Vagina (tissue), 2 donors: Measurements from ENCODE around the gene CCM2.

ENCODE experiments used
- CTCF ChIP-seq, 3 experiments: fragments of 450-650 bp in 2 of 3; fragments of 200-600 bp in 1 of 3; sonication (generic) in 1 of 3; IDR thresholded peaks; one replicate each; pipeline ENCODE4 v1.5.1; 2017 to 2019; ENCODE audit warnings: antibody characterized with exemption in 3 of 3, mild to moderate bottlenecking in 2 of 3, moderate library complexity in 2 of 3
- POLR2A ChIP-seq, 2 donors: fragments of 450-650 bp; IDR thresholded peaks; one replicate each; pipeline ENCODE4 v1.6.1; 2017; ENCODE audit warnings: antibody characterized with exemption in 2 of 2, mild to moderate bottlenecking in 2 of 2, moderate library complexity in 2 of 2
- POLR2AphosphoS5 ChIP-seq, 2 donors: sonication (generic); formaldehyde crosslinking; IDR thresholded peaks; one replicate each; pipeline ENCODE4 v1.9.0; 2017; ENCODE audit warnings: antibody characterized with exemption in 2 of 2, mild to moderate bottlenecking in 2 of 2, low read depth in 1 of 2; ENCODE audit not compliant: insufficient read depth in 1 of 2

GRCh38 chr7:45073786-45074527, 74.0 kb downstream of the CCM2 start:
- TF ChIP-seq POLR2A (IDR thresholded peaks at IDR 0.05) (no peak), CTCF (IDR thresholded peaks at IDR 0.05) (no peak), POLR2AphosphoS5 (IDR thresholded peaks at IDR 0.05; ENCODE audit: insufficient read depth in 1 of 2, low read depth in 1 of 2) (no peak)
